ENCODE data around the gene CASK.
A peak's percentile ranks its signal among the peaks of the same experiment; 100 is the strongest.
"Not testable (repeated sequence)": the region's sequence is repeated elsewhere in the genome, so short reads cannot be mapped to it uniquely, and the experiment has no call there.

CASK gene

GRCh38 chrX:41616935-41617334, 306.4 kb downstream of the CASK start:
- no peak for DNase-seq

- DNase-seq = no peak
Measured at GRCh38 chrX:41616255-41616654, 307.1 kb downstream of the CASK start.

- no peak for DNase-seq
Measured at GRCh38 chrX:41608244-41608643, 315.1 kb downstream of the CASK start.

GRCh38 chrX:41607264-41607832, 316.0 kb downstream of the CASK start:
- no peak for DNase-seq

- DNase-seq = not testable (repeated sequence)
Measured at GRCh38 chrX:41606057-41606456, 317.3 kb downstream of the CASK start.

- DNase-seq = no peak
Measured at GRCh38 chrX:41604766-41605543, 318.4 kb downstream of the CASK start.

- DNase-seq = no peak
Measured at GRCh38 chrX:41604177-41604576, 319.2 kb downstream of the CASK start.

GRCh38 chrX:41603596-41603995, 319.8 kb downstream of the CASK start:
- no peak for DNase-seq

- DNase-seq = no peak
Measured at GRCh38 chrX:41602816-41603345, 320.5 kb downstream of the CASK start.

GRCh38 chrX:41600291-41600690, 323.1 kb downstream of the CASK start:
- no peak for DNase-seq

- DNase-seq = no peak
Measured at GRCh38 chrX:41599507-41599906, 323.8 kb downstream of the CASK start.

GRCh38 chrX:41596596-41596995, 326.8 kb downstream of the CASK start:
- no peak for DNase-seq

- no peak for DNase-seq
Measured at GRCh38 chrX:41594634-41595033, 328.7 kb downstream of the CASK start.

- DNase-seq = no peak
Measured at GRCh38 chrX:41591906-41592305, 331.4 kb downstream of the CASK start.

- no peak for DNase-seq
Measured at GRCh38 chrX:41590641-41591040, 332.7 kb downstream of the CASK start.

GRCh38 chrX:41589634-41590270, 333.6 kb downstream of the CASK start:
- no peak for DNase-seq

GRCh38 chrX:41588271-41588670, 335.1 kb downstream of the CASK start:
- DNase-seq = no peak

- no peak for DNase-seq
Measured at GRCh38 chrX:41580423-41581064, 342.8 kb downstream of the CASK start.

- DNase-seq = no peak
Measured at GRCh38 chrX:41563876-41564275, 359.5 kb downstream of the CASK start.

GRCh38 chrX:41561045-41561444, 362.3 kb downstream of the CASK start:
- DNase-seq = peak; percentile 40

GRCh38 chrX:41559235-41560052, 363.9 kb downstream of the CASK start:
- DNase-seq = peak; percentile 43

GRCh38 chrX:41558531-41558930, 364.8 kb downstream of the CASK start:
- DNase-seq = peak; percentile 9

GRCh38 chrX:41556958-41557357, 366.4 kb downstream of the CASK start:
- DNase-seq = no peak
